ENCODE data around the gene DOK6.

The DOK6 gene

GRCh38 chr18:69840001-69840400 lies 439.3 kb downstream of the DOK6 start:
- no peak overlapping the region for H3K4me3 ChIP-seq (ENCODE audit: low read depth, low read length)
- no peak for DNase-seq (ENCODE audit: low read depth, low spot score)
- TF ChIP-seq CTCF (IDR thresholded peaks at IDR 0.05; ENCODE audit: low read depth, low read length) = no peak
- in situ Hi-C loops (cut with HindIII; ENCODE audit: low sequenced_read_pairs) = no loop called here

- H3K4me3 ChIP-seq (ENCODE audit: low read depth, low read length) = no peak overlapping the region
- peak; percentile 48 for DNase-seq (ENCODE audit: low read depth, low spot score)
- in situ Hi-C loops (cut with HindIII; ENCODE audit: low sequenced_read_pairs) = no loop called here
- TF ChIP-seq CTCF (IDR thresholded peaks at IDR 0.05; ENCODE audit: low read depth, low read length) = no peak
Observed at GRCh38 chr18:69840445-69840844, 439.8 kb downstream of the DOK6 start.

GRCh38 chr18:69841117-69841516 lies 440.4 kb downstream of the DOK6 start:
- no peak for TF ChIP-seq CTCF (IDR thresholded peaks at IDR 0.05; ENCODE audit: low read depth, low read length)
- in situ Hi-C loops (cut with HindIII; ENCODE audit: low sequenced_read_pairs) = no loop called here
- H3K4me3 ChIP-seq (ENCODE audit: low read depth, low read length) = no peak overlapping the region
- no peak for DNase-seq (ENCODE audit: low read depth, low spot score)

- H3K4me3 ChIP-seq (ENCODE audit: low read depth, low read length) = no peak overlapping the region
- no peak for DNase-seq (ENCODE audit: low read depth, low spot score)
- in situ Hi-C loops (cut with HindIII; ENCODE audit: low sequenced_read_pairs) = no loop called here
- no peak for TF ChIP-seq CTCF (IDR thresholded peaks at IDR 0.05; ENCODE audit: low read depth, low read length)
Observed at GRCh38 chr18:69843015-69843414, 442.3 kb downstream of the DOK6 start.

GRCh38 chr18:69844656-69845055 lies 444.0 kb downstream of the DOK6 start:
- no peak overlapping the region for H3K4me3 ChIP-seq (ENCODE audit: low read depth, low read length)
- in situ Hi-C loops (cut with HindIII; ENCODE audit: low sequenced_read_pairs) = no loop called here
- no peak for TF ChIP-seq CTCF (IDR thresholded peaks at IDR 0.05; ENCODE audit: low read depth, low read length)
- no peak for DNase-seq (ENCODE audit: low read depth, low spot score)

GRCh38 chr18:69845593-69846506 lies 445.2 kb downstream of the DOK6 start:
- H3K4me3 ChIP-seq (ENCODE audit: low read depth, low read length) = no peak overlapping the region
- no peak for DNase-seq (ENCODE audit: low read depth, low spot score)
- TF ChIP-seq CTCF (IDR thresholded peaks at IDR 0.05; ENCODE audit: low read depth, low read length) = no peak
- in situ Hi-C loops (cut with HindIII; ENCODE audit: low sequenced_read_pairs) = no loop called here

Data from astrocyte of the spinal cord (primary cell).